Tibial nerve (tissue), 4 donors: Measurements from ENCODE around the gene ZCCHC8. TPM values are rescaled to one million over a fixed set of nuclear protein-coding genes. Genes with fewer than 3 reads are reported as not detected.
"Not testable (repeated sequence)": the region's sequence is repeated elsewhere in the genome, so short reads cannot be mapped to it uniquely, and the experiment has no call there.

ENCODE experiments used
- DNase-seq, 2 donors: peaks; one replicate each; pipeline ENCODE4 v3.0.0-alpha.2; 2019; ENCODE audit warnings: low spot score in 2 of 2
- H3K27ac ChIP-seq, 4 donors: fragments of 200-600 bp; sonication (generic) in 3 of 4; one replicate each; pipeline ENCODE4 v1.5.1; 2017 to 2019; ENCODE audit warnings: mild to moderate bottlenecking in 1 of 4
- H3K27me3 ChIP-seq, 2 donors: fragments of 200-600 bp; sonication (generic) in 1 of 2; one replicate each; pipeline versions ENCODE4 v1.5.1 to v1.6.0; 2017 to 2019
- H3K36me3 ChIP-seq, 3 donors: fragments of 200-600 bp; sonication (generic); one replicate each; pipeline ENCODE4 v1.5.1; 2018 to 2019
- H3K4me1 ChIP-seq, 4 donors: fragments of 200-600 bp; sonication (generic) in 3 of 4; one replicate each; pipeline ENCODE4 v1.5.1; 2017 to 2019
- H3K4me3 ChIP-seq, 4 donors: fragments of 200-600 bp; sonication (generic) in 3 of 4; one replicate each; pipeline ENCODE4 v1.5.1; 2017 to 2019; ENCODE audit warnings: mild to moderate bottlenecking in 1 of 4, moderate library complexity in 1 of 4
- H3K9me3 ChIP-seq, 4 donors: fragments of 200-600 bp; sonication (generic) in 3 of 4; one replicate each; pipeline ENCODE4 v1.5.1; 2017 to 2019
- CTCF ChIP-seq, 5 experiments: fragments of 200-600 bp in 3 of 5; fragments of 450-650 bp in 2 of 5; sonication (generic) in 3 of 5; IDR thresholded peaks; one replicate each; pipeline ENCODE4 v1.5.1; 2016 to 2019; ENCODE audit warnings: antibody characterized with exemption in 5 of 5, mild to moderate bottlenecking in 3 of 5, moderate library complexity in 2 of 5
- EP300 ChIP-seq, 2 donors: sonication (generic); formaldehyde crosslinking; IDR thresholded peaks; one replicate each; pipeline ENCODE4 v1.6.1; 2017; ENCODE audit warnings: antibody characterized with exemption in 2 of 2, mild to moderate bottlenecking in 1 of 2
- POLR2A ChIP-seq, 2 donors: fragments of 450-650 bp; IDR thresholded peaks; one replicate each; pipeline ENCODE4 v1.6.1; 2017; ENCODE audit warnings: antibody characterized with exemption in 2 of 2, mild to moderate bottlenecking in 2 of 2, moderate library complexity in 2 of 2
- WGBS, 2 donors: methylation state at CpG; one replicate each; pipeline ENCODE4 v1.1.5; 2018; 5-methylcytosine and 5-hydroxymethylcytosine counted together
- total RNA-seq, 4 donors: library from RNA; depleted of rRNA; stranded (reverse); fragments of >200 nt; gene quantifications; one replicate each; pipeline ENCODE4 v1.1.0, GENCODE V29; 2016

Gene ZCCHC8
- total RNA-seq, 4 donors from 2014 or later: 22.2 to 32.6 (median 27.4) TPM

- no peak for DNase-seq
- no peak overlapping the region for H3K4me3 ChIP-seq
- no peak overlapping the region for H3K27ac ChIP-seq
- TF ChIP-seq POLR2A (IDR thresholded peaks at IDR 0.05) (no peak), CTCF (IDR thresholded peaks at IDR 0.05) (no peak), EP300 (IDR thresholded peaks at IDR 0.05) (no peak)
- no peaks in the 10 kb centered on the region for H3K27me3 ChIP-seq
- H3K36me3 ChIP-seq: peaks cover 0 to 9% (median 1%) of the 10 kb centered on the region in 3 donors
- no peaks in the 10 kb centered on the region for H3K9me3 ChIP-seq
- WGBS, 2 donors: 80 to 85% methylated on average over 4 of the region's 4 CpGs
- peaks cover 0 to 7% (median 3%) of the 10 kb centered on the region in 4 donors for H3K4me1 ChIP-seq
Observed at GRCh38 chr12:122467983-122468382, 32.7 kb downstream of the ZCCHC8 start.

- 77 to 81% methylated on average over 17 of the region's 17 CpGs for WGBS, 2 donors
- TF ChIP-seq EP300 (IDR thresholded peaks at IDR 0.05): peak in 1 of 2 donors; percentile 57
- peak overlapping the region in 1 of 4 donors; percentile 32 for H3K27ac ChIP-seq
- not testable (repeated sequence) for H3K4me3 ChIP-seq, H3K27me3 ChIP-seq, H3K9me3 ChIP-seq, H3K36me3 ChIP-seq, H3K4me1 ChIP-seq
- peak in 1 of 2 donors; percentile 18 for DNase-seq
Observed at GRCh38 chr12:122464317-122465042, 36.3 kb downstream of the ZCCHC8 start.

GRCh38 chr12:122460641-122461040 lies 40.1 kb downstream of the ZCCHC8 start:
- no peak overlapping the region for H3K4me3 ChIP-seq
- no peak overlapping the region for H3K27ac ChIP-seq
- no peaks in the 10 kb centered on the region for H3K4me1 ChIP-seq
- H3K9me3 ChIP-seq: no peaks in the 10 kb centered on the region
- no peaks in the 10 kb centered on the region for H3K27me3 ChIP-seq
- H3K36me3 ChIP-seq: no peaks in the 10 kb centered on the region
- TF ChIP-seq POLR2A (IDR thresholded peaks at IDR 0.05): no peak
- no peak for TF ChIP-seq CTCF (IDR thresholded peaks at IDR 0.05)
- TF ChIP-seq EP300 (IDR thresholded peaks at IDR 0.05): no peak
- no peak for DNase-seq
- WGBS, 2 donors: 67 to 68% methylated on average over 2 of the region's 2 CpGs

GRCh38 chr12:122460061-122460460 lies 40.7 kb downstream of the ZCCHC8 start:
- TF ChIP-seq CTCF (IDR thresholded peaks at IDR 0.05) (no peak), POLR2A (IDR thresholded peaks at IDR 0.05) (no peak), EP300 (IDR thresholded peaks at IDR 0.05) (no peak)
- WGBS, 2 donors: 88 to 91% methylated on average over 7 of the region's 7 CpGs
- Histone ChIP-seq H3K36me3 (no peaks in the 10 kb centered on the region), H3K4me1 (no peaks in the 10 kb centered on the region), H3K27me3 (no peaks in the 10 kb centered on the region), H3K4me3 (no peak overlapping the region), H3K9me3 (no peaks in the 10 kb centered on the region), H3K27ac (no peak overlapping the region)
- no peak for DNase-seq

GRCh38 chr12:122459211-122459610 lies 41.5 kb downstream of the ZCCHC8 start:
- Histone ChIP-seq H3K4me1 (no peaks in the 10 kb centered on the region), H3K27me3 (no peaks in the 10 kb centered on the region), H3K9me3 (no peaks in the 10 kb centered on the region), H3K4me3 (no peak overlapping the region), H3K27ac (no peak overlapping the region), H3K36me3 (no peaks in the 10 kb centered on the region)
- no peak for TF ChIP-seq CTCF (IDR thresholded peaks at IDR 0.05)
- no peak for TF ChIP-seq POLR2A (IDR thresholded peaks at IDR 0.05)
- TF ChIP-seq EP300 (IDR thresholded peaks at IDR 0.05): no peak
- WGBS, 2 donors: 85 to 94% methylated on average over 2 of the region's 2 CpGs
- DNase-seq: no peak
